GM23248 (cell line): Measurements from ENCODE around the gene TEX19.

Experiments used
- EZH2 ChIP-seq: fragments of 200-600 bp; sonication (generic); IDR thresholded peaks from 2 replicates; pipeline ENCODE4 v1.6.1; 2018; ENCODE audit warnings: antibody characterized with exemption, mild to moderate bottlenecking; ENCODE audit not compliant: insufficient read depth, poor library complexity, severe bottlenecking
- EZH2phosphoT487 ChIP-seq: fragments of 200-600 bp; sonication (generic); IDR thresholded peaks from 2 replicates; pipeline ENCODE4 v1.6.1; 2018; ENCODE audit warnings: antibody characterized with exemption, moderate library complexity, mild to moderate bottlenecking, low read depth; ENCODE audit not compliant: insufficient read depth

GRCh38 chr17:82375359-82376041 lies 16.5 kb downstream of the TEX19 start:
- TF ChIP-seq EZH2phosphoT487, result no peak
- no peak for TF ChIP-seq EZH2
